Stimulated activated CD8-positive, alpha-beta memory T cell treated with anti-CD3 and anti-CD28 coated beads, Interleukin-12 subunit alpha, Interleukin-12 subunit beta, amount 100 ng/mL, for 4 hours (primary cell): Measurements from ENCODE around the gene KRTAP10-5.
"Not testable (repeated sequence)": the region's sequence is repeated elsewhere in the genome, so short reads cannot be mapped to it uniquely, and the experiment has no call there.

Source experiments
- DNase-seq: peaks from one replicate; pipeline ENCODE4 v3.0.0-alpha.2; 2020; ENCODE audit warnings: low read depth

KRTAP10-5 gene

GRCh38 chr21:44571844-44572782 lies 8.3 kb downstream of the KRTAP10-5 start:
- no peak for DNase-seq

DNA sequence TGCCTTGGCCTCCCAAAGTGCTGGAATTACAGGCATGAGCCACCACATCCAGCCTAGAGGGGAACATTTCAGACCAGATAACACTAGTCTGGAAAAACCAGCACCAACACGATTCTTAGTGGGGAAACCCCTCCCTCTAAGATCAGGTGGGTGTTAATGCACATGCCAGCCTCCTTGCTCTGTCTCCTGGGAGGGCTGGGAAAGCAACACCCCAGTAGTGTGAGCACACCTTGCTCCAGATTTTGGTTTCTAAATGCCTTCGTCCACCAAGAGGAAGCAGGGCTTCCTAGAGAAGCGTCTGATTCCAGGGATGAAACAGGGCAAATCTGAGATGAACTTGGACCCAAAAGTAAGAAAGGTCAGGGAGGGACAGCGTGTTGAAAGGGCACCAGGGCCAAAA lies 9.1 kb downstream of the KRTAP10-5 start:
- no peak for DNase-seq

DNA sequence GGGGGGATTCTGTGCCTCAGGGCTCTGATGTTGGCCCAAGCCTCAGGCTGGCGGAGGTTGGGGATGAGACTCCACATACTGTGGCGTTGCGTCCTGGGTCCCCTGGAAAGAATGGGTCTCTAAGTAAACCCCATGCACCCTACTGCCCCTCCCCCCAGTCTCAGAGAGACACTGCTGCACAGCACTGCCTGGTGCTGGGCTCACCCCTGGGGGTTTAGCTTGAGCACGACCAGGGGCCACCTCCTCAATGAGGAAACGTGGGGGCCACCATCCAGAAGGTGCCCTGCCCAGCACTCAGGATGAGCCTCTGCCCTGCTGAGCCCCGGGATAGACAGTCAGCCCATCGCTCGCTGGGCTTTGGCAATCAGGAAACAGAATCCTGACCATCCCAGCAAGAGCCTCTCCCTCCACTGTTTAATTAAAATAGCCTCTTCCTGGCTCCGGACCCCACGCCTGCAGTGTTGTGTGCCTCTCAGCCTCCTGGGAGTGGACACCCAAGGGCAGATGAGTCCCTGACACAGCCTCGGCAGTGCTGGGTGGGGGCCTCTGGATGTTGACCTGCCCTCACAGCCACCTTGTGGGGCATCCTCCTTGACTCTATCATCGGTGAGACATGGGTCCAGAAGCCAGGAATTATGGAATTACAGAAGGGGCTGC lies 10.4 kb downstream of the KRTAP10-5 start:
- no peak for DNase-seq

GRCh38 chr21:44568667-44569556 lies 11.5 kb downstream of the KRTAP10-5 start:
- no peak for DNase-seq

GRCh38 chr21:44568261-44568660 lies 12.1 kb downstream of the KRTAP10-5 start:
- DNase-seq = no peak

GRCh38 chr21:44567481-44568171 lies 12.8 kb downstream of the KRTAP10-5 start:
- DNase-seq = no peak

- no peak for DNase-seq
Observed at GRCh38 chr21:44566403-44566802, 14.0 kb downstream of the KRTAP10-5 start.

- DNase-seq = no peak
Observed at GRCh38 chr21:44564886-44565598, 15.4 kb downstream of the KRTAP10-5 start.

- DNase-seq = no peak
Observed at GRCh38 chr21:44564099-44564498, 16.3 kb downstream of the KRTAP10-5 start.

DNA sequence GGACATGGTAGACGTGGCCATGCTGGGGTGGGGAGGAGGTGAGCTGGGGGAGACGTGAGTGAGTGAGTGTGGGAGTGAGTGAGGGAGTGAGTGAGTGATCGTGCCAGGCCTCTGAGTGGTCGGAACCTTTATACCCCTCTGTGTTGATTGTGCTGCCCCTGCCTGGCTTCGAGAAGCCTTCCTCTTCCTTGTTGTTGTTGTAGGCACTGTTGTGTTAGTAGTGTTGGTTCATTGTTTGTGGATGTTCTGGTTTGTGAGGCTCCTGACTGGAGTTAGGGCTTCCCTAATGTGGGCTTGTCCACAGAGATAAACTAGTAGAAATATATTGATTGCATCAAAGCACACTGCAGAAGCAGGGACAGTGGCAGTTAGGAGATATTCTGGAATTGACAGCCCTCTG lies 21.7 kb downstream of the KRTAP10-5 start, which contains the start of gene KRTAP10-3:
Gene KRTAP10-3, minus strand, starts transcription at position 101 of the 400 bp plus-strand sequence. Its CDS starts 80 bp downstream, at position 21.
- DNase-seq = no peak

DNA sequence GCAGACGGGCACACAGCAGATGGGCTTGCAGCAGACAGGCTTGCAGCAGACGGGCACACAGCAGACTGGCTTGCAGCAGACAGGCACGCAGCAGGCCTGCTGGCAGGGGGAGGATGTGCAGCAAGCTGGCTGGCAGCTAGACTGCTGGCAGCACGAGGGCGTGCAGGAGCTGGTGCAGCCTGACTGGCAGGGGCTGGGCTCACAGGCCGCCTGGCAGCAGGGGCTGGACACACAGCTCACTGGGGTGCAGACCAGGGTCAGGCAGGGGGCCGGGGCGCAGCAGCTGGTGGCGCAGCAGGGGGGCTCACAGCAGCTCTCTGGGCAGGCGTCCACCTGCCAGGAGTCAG lies 22.1 kb downstream of the KRTAP10-5 start:
- DNase-seq = not testable (repeated sequence)

- DNase-seq = no peak
Observed at GRCh38 chr21:44557491-44558328, 22.7 kb downstream of the KRTAP10-5 start.

DNA sequence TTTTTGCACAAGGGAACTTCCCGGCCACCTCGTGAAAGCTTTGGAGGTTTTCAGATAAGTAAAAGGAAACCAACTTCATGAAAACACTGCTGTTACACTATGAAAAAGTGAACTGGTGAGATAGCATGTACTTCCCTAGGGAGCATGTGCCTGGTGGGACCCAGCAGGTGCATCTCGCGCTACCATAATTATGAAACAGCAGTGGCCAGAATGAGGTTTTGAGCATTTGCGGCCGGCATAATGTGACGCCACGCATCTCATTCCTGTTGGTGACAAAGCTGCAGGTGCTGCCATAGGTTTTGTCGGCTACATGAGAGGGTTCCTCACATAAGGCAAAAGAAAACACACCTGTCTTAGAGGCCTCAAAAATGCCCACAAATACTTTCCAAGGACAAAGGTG lies 23.5 kb downstream of the KRTAP10-5 start:
- DNase-seq = no peak

GRCh38 chr21:44555200-44555875 lies 25.1 kb downstream of the KRTAP10-5 start:
- DNase-seq = no peak

- DNase-seq = no peak
Observed at GRCh38 chr21:44552681-44553080, 27.7 kb downstream of the KRTAP10-5 start.

- DNase-seq = no peak
Observed at GRCh38 chr21:44552136-44552535, 28.3 kb downstream of the KRTAP10-5 start.

DNA sequence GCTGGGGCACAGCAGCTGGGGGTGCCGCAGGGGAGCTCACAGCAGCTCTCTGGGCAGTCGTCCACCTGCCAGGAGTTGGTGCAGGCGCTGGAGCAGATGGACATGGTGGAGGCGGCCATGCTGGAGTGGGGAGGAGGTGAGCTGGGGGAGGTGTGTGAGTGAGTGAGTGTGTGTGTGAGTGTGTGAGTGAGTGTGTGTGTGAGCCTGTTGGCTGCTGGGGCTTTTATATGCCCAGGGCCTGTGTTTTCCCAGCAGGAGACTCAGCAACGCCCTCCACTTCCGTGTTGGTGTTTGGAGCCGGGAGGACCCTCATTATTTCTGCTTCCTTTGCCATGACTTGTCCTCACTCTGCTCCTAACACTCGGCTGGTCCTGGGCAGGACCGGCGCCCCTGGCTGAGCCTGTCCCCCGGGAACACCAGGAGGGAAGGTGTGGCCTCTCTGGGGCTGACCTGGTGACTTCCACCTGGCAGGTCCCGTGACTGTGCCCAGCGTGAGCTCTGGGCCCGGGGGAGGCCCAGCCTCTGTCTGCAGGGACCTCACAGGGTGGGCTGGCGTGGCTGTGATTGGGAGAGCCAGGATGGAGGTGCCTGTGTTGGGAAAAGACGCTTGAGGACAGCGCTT lies 29.0 kb downstream of the KRTAP10-5 start, which contains the start of gene KRTAP10-2:
Gene KRTAP10-2, minus strand, starts transcription at position 166 of the 622 bp plus-strand sequence. Its CDS starts 47 bp downstream, at position 119.
- no peak for DNase-seq

DNA sequence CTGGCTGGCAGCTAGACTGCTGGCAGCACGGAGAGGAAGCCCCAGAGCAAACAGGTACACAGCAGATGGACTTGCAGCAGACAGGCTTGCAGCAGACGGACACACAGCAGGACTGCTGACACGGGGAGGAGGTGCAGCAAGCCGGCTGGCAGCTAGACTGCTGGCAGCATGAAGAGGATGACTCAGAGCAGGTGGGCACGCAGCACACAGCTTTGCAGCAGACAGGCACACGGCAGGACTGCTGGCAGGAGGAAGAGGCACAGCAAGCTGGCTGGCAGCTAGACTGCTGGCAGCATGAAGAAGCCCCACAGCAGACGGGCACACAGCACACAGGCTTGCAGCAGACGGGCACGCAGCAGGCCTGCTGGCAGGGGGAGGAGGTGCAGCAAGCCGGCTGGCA lies 29.6 kb downstream of the KRTAP10-5 start:
- no peak for DNase-seq

DNA sequence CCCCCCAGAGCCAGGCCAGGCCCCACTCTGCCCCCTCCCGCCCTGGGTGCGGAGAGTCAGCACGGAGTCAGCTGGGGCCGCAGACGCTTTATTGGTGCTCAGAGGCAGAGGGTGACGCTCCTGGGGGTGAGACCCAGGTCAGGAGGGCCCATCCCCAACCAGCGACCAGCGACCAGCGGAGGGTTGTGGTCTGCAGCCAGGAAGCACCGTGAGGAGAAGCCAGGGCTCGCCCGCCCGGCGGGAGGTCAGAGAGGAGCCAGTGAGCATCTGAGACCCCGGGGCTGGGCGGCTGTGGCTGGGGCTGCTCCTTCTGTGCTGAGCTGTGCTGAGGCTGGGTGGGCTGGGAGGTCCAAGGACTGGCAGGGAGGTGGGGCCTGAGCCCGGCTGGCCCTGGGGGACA lies 30.1 kb downstream of the KRTAP10-5 start:
- DNase-seq = not testable (repeated sequence)
